Lower leg skin (tissue), 3 donors: ENCODE results near the gene SNTN.
"Not testable (repeated sequence)": the region's sequence is repeated elsewhere in the genome, so short reads cannot be mapped to it uniquely, and the experiment has no call there.

Experiments used
- CTCF ChIP-seq, 3 donors: fragments of 450-650 bp; IDR thresholded peaks; one replicate each; pipeline ENCODE4 v1.5.1; 2016; ENCODE audit warnings: antibody characterized with exemption in 3 of 3, mild to moderate bottlenecking in 3 of 3, moderate library complexity in 2 of 3
- POLR2A ChIP-seq, 2 donors: fragments of 450-650 bp; IDR thresholded peaks; one replicate each; pipeline ENCODE4 v1.6.1; 2016 to 2017; ENCODE audit warnings: antibody characterized with exemption in 2 of 2, mild to moderate bottlenecking in 1 of 2, moderate library complexity in 1 of 2

- not testable (repeated sequence) for TF ChIP-seq CTCF, POLR2A (IDR thresholded peaks at IDR 0.05)
Measured at GRCh38 chr3:63644928-63645781, 7.3 kb upstream of the SNTN start.
